HG03460 (cell line): ENCODE measurements around the gene PDGFA.

Experiments used
- ATAC-seq: cut with Tn5 transposase; IDR thresholded peaks from one replicate; pipeline ENCODE4 v1.9.1; 2021; ENCODE audit not compliant: unreplicated experiment

PDGFA gene

DNA sequence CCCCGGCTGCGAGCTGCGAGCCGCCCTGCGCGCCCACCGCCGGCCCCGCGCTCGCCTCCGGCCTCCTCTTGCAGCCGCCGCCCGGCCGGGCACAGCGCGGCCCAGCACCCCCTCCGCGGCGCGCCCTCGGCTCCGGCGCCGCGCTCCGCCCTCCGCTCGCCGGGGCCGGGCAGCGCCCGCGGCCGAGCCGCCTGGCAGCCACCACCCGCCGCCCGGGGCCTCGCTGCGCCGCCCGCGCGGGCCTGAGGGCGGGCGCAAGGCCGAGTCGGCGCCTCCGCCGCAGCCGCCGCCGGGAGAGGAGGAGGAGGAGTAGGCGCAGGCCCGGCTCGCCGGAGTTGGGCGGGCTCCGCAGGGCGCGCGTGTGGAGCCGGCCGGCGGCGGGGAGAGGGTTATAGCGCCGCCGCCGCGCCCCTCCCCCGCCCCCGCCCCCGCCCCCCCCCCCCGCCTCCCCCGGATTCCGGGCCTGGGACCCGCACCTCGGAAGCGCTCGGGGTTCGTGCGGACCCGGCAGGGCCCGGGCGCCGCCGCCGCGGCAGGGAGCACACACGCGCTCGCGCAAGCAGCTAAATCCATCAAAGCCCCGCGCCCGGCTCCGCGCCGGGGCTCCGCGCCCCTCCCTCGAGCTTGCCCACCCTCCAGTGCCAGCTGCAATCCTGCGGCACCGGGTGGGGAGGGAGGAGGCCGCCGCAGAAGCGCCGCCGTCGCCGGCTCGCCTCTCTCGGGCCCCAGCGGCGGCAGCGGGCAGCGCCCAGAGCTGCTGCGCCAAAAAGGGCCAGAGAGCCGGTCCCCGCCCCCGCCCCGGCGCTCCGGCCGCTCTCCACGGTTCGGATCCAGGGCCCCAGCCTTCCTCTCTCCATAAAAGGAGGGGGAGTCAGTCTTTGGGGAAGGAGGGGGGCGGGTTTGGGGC is at the start of gene PDGFA:
TSS of gene PDGFA (minus strand) at position 363 of the 907 bp plus-strand sequence. CDS start 845 bp downstream, outside the sequence.
- no peak for ATAC-seq

DNA sequence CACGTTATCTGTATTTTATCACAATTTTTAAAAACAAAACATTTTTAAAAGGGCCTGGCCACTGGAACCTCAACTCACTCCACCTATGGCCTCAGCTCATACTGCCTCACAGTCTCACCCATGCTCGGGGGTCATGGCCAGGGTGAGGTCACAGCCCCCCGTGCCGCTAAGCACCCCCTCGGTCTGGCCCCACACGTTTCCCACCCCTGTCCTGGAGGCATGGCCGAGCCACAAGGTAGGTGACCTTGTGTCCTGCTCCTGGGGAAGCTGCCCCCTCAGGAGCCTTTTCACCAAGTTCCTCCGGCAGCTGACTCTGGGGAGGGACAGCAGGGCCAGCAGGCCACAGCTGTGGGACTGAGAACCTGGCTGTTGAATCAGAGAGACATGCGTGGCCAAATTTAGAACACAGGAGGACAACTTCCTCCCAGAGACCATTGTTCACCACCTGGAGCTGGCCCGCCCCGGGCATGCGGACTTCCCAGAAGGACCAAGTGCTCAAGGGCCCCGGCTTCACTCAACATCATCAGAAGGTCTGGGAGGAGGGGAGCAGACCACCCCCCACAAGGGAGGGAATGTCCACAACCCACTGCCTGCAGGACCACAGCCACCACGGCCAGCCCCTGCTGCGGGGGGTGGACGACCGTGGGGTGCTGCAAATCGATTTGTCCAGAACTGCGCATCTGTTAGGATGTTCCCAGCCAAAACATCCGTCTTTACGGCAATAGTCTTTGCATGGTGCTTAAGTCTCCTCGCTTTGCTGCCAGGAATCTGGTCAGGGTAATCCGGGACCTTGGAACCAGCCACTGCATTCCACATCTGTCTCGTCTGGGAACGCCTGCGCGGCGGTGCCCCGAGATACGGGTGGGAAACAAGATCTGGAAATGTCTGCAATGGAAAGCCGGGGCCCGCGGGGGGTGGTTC is 48.6 kb upstream of the PDGFA start:
- ATAC-seq: no peak

DNA sequence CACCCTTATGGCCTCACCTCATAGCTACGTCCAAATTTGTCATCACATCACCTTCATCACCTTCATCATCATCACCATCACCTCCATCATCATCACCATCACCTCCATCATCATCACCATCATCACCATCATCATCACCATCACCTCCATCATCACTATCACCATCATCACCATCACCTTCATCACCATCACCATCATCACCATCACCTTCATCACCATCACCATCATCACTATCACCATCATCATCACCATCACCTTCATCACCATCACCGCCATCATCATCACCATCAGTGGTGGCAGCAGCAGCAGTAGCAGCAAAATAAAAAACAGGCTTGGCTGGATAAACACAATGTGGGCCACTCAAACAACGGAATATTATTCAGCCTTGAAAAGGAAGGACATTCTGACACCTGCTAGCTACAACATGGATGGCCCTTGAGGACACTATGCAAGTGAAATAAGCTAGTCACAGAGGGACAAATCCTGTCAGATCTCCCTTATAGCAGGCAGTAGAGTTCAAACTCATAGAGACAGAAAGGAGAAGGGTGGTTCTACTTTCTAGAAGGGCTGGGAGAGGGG is 47.7 kb upstream of the PDGFA start:
- no peak for ATAC-seq

DNA sequence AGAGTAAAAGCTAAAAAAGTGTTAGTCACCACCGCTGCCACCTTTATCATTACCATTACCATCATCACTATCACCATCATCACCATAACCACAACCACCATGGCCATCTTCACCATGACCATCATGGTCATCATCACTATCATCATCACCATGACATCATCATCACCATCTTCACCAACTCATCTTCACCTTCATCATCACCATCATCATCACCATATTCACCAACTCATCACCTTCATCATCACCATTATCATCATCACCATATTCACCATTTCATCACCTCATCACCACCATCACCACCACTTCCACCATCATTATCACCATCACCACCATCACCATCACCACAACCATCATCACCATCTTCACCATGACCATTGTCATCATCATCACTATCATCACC is 46.5 kb upstream of the PDGFA start:
- ATAC-seq: no peak

DNA sequence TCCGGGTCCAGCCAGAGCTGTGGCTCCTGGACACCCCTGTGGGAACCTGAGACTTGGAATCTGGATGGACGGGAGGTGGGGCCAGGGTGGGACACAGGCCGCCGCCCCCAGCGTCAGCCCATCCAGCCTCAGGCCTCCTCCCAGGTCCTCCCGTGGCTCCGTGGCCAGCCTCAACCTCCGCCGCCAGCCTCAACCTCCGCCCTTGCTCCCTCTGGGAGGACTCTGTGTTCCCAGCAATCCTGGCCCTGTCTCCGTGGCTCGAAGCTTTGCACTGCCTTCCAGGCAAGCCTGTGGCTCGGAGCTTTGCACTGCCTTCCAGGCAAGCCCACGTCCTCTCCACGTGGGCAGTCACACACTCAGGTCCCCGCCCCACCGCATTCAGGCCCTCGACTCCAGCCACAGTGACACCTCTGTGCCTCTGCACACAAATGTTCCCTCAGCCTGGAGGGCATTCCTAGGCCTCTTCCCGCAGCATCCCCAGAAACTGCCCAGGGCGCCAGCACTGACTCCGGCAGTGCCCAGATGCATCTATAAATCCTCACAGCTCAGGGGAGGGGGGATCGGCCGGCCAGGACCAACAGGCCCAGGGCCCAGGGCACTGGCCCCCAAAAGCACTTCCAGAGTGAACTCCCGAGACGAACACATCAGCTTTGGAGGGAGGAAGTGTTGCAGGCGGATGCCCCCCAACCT is 44.7 kb upstream of the PDGFA start:
- ATAC-seq: no peak

- ATAC-seq: no peak
Measured at GRCh38 chr7:563629-564170, 44.1 kb upstream of the PDGFA start.

GRCh38 chr7:562789-563628 is 43.4 kb upstream of the PDGFA start:
- no peak for ATAC-seq

- no peak for ATAC-seq
Measured at GRCh38 chr7:562374-562675, 42.7 kb upstream of the PDGFA start.

DNA sequence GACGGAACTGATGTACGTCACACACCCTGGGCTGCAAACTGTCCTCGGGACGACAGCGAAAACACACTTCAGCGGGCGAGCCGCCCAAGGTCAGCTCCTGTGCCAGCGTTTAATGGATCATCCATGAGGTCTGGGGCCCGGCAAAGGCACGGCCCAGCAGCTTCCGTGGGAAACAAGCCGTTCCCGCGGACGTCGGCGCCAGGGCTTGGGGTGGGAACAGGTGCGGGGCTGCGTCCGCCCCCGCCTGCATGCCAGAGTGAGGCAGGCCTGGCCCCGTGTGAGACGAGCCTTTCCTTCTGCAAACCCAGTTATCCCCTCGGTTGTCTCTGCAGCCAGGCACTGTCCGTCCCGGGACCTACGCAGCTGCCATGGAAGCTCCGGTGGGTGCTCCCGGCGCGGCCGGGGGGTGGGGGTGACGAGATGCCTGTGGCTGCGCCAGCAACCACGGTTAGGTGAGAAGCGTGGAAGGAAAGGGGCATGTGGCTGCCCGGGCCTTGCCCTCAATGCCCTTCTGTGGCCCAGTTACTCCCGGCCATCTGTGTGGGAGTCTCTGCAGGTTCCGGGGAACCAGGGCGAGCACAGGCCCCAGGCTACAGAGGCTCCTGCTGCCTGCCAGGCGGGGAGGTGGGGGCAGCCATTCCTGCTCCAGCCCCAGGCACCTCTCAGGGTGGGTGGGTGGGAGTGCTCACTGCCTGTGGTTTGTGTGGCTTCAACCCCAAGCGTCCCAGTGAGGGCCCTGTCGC is 42.2 kb upstream of the PDGFA start:
- ATAC-seq: no peak

DNA sequence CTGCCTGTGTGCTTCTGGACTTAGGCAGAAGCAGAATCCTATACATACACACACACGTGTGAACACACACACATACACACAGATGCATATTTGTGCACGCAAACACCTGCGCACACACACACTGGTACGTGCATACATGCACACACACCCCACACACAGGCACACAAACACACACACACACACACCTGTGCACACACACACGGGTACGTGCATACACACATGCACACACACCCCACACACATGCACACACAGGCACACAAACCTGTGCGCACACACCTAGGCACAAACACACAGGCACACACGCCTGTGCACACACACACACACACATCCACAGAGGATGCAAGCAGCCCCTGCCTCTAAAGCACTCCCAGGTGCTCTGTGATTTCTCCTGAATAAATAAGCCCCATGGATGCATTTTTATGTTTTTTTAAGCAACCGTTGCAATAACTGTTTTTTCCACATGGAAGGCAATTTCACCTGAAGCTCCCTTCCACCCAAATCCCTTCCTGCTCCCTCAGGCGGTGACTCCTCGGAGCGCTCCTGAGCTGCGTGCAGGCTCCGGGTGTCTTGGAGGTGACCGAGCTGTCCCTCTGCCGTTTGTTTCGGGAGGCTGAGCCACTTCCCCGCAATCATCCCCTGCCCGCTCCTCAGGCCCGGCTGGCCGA is 41.5 kb upstream of the PDGFA start:
- ATAC-seq: no peak

DNA sequence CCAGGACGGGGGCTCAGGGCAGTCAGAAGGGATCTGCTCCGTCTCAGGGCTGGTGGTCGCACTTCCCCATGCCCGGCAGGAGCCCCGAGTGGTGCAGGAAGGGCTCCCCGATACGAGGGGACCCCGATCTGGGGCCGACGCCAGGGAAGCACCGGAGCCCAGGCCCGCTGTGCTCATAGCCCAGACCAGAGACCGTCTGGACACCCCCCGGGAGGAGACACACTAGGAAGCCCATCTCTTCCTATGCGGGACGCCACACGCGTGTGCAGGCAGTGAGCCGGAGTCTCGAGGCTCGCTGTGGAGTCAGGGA is 39.7 kb upstream of the PDGFA start:
- ATAC-seq: no peak

- no peak for ATAC-seq
Measured at GRCh38 chr7:557558-557881, 37.9 kb upstream of the PDGFA start.

DNA sequence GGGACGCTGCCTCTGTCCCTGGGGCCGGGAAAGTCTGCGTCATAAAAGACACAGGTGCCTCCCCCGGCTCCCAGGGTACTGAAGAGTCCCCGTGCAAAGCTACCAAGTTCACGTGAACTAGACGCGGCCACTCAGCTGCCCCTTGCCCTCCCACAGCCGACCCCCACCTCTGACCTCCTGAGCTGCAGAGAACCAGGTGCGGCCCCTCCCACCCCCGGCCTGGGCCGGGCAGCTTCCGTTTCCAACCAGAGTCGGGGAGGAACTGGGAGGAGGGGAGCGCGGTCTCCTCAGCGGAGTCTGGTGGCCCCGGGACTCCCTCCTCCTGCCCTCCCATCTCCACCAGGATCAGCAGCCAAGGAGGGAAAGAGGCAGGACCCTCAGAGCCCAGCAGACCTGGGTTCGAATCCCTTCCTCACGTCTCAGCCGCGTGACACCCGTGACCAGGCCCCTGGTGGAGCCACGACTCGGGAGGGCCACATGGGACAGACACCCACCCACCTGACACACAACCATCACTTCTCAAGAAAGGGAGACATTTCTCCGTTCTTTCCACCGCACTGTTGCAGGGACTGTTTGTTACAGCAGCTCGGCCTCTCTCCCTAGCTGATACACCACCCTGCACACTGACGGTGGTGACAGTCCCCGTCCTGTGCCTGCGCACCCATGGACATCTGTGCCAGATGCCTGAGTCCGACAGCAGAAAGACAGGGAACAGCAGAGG is 37.4 kb upstream of the PDGFA start:
- no peak for ATAC-seq

- ATAC-seq: no peak
Measured at GRCh38 chr7:556291-556826, 36.7 kb upstream of the PDGFA start.

GRCh38 chr7:555551-556160 is 36.0 kb upstream of the PDGFA start:
- no peak for ATAC-seq

DNA sequence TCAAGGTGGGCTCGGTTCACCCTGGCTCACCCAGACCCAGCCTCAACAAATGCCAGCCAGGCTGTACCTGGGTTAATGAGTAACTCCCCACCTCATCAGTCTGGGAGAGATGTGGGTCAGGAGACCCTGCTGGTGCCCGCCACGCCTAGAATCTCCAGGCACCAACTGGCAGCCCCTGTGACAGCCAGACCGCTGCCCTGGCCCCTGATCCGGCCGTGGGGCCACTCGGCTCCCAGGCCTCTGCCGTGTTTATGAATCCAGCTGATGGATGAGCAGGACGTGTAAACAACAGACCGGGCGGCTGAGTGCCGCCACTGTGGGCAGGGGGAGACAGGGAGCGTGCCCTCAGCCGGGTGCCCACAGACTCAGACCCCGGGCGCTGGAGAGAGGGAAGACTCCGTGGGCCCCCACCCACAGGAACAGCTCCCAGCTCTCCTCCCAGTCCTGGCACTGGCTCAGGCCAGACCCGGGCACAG is 34.0 kb upstream of the PDGFA start:
- no peak for ATAC-seq

- ATAC-seq: no peak
Measured at GRCh38 chr7:552868-553635, 33.4 kb upstream of the PDGFA start.
